ENCODE measurements around the gene RNF44. TPM values are rescaled to one million over a fixed set of nuclear protein-coding genes. Genes with fewer than 3 reads are reported as not detected.

Gene RNF44
- polyA plus RNA-seq (2011; rRNA removed) (4.0 and 4.5 TPM in 2 replicates), polyA minus RNA-seq (2011; rRNA and poly(A)+ RNA removed) (4.6 and 5.8 TPM in 2 replicates)

- TF ChIP-seq, protein P1, sequence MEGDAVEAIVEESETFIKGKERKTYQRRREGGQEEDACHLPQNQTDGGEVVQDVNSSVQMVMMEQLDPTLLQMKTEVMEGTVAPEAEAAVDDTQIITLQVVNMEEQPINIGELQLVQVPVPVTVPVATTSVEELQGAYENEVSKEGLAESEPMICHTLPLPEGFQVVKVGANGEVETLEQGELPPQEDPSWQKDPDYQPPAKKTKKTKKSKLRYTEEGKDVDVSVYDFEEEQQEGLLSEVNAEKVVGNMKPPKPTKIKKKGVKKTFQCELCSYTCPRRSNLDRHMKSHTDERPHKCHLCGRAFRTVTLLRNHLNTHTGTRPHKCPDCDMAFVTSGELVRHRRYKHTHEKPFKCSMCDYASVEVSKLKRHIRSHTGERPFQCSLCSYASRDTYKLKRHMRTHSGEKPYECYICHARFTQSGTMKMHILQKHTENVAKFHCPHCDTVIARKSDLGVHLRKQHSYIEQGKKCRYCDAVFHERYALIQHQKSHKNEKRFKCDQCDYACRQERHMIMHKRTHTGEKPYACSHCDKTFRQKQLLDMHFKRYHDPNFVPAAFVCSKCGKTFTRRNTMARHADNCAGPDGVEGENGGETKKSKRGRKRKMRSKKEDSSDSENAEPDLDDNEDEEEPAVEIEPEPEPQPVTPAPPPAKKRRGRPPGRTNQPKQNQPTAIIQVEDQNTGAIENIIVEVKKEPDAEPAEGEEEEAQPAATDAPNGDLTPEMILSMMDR (IDR thresholded peaks at IDR 0.05; ENCODE audit: low read depth, low read length) = no peak
- POLR2A ChIA-PET = interaction anchor here (0.6 to 2.3 kb wide), 17 partner anchors 10 to 1667 kb away, joined by 3 to 15 read pairs (median 4); partner anchors contain the start of genes CLTB, EIF4E1B, FAF2 and HNRNPAB
- H3K4me3 ChIP-seq (ENCODE audit: low read depth, low read length) = peak within 1 kb of the TSS; percentile 99
- no peaks in the 10 kb centered on the region for H3K27me3 ChIP-seq (ENCODE audit: control insufficient read depth, insufficient read depth, low read length)
- DNase-seq (ENCODE audit: low read depth, low spot score) = peak; percentile 94
- peak within 1 kb of the TSS; percentile 94 for H3K27ac ChIP-seq (ENCODE audit: low read depth, low read length)
- no peaks in the 10 kb centered on the region; the same call in 1 of the 2 replicates for H3K9me3 ChIP-seq (ENCODE audit: control insufficient read depth, insufficient read depth, low read length)
- CTCF ChIA-PET = interaction anchor here (0.6 to 7.3 kb wide), 6 partner anchors 36 to 431 kb away, joined by 3 to 41 read pairs (median 4); partner anchors contain the start of gene FAF2
These were observed at the start of gene RNF44 for GRCh38 chr5:176536902-176537553. RNF44 (minus strand) TSS chr5:176537402; CDS start chr5:176532472, 4,930 bp downstream.

DNA sequence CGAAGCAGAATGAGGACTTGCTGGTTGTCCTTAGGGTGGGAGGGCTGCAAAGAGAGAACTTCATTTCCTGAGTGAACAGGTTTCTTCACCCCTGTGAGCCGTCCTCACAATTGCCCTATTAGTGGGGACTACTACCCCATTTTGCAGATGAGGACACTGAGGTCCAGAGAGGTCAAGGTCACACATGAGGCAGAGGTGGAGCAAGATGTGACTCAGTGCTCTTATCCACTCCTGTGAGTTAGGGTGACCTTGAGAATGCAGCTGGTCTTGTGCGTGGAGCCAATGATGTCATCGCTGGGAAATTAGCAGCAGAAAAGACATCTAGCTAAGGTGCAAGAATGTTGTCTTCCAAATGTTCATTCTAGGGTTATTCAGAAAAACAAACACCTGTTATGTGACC is 45.9 kb upstream of the RNF44 start:
- Histone ChIP-seq H3K27me3 (ENCODE audit: control insufficient read depth, insufficient read depth, low read length) (no peaks in the 10 kb centered on the region), H3K4me3 (ENCODE audit: low read depth, low read length) (no peak overlapping the region), H3K9me3 (ENCODE audit: control insufficient read depth, insufficient read depth, low read length) (peaks cover 29% of the 10 kb centered on the region), H3K27ac (ENCODE audit: low read depth, low read length) (no peak overlapping the region)
- no peak for DNase-seq (ENCODE audit: low read depth, low spot score)
- CTCF ChIA-PET = interaction anchor here (1.4 kb wide), 1 partner anchor 9 kb away, joined by 4 read pairs; no protein-coding TSS in a partner anchor
- TF ChIP-seq, protein P1 (IDR thresholded peaks at IDR 0.05; ENCODE audit: low read depth, low read length) = no peak
- POLR2A ChIA-PET = no interaction called here

- TF ChIP-seq, protein P1 (IDR thresholded peaks at IDR 0.05; ENCODE audit: low read depth, low read length) = no peak
- no peaks in the 10 kb centered on the region for H3K27me3 ChIP-seq (ENCODE audit: control insufficient read depth, insufficient read depth, low read length)
- CTCF ChIA-PET = no interaction called here
- no peak overlapping the region for H3K4me3 ChIP-seq (ENCODE audit: low read depth, low read length)
- DNase-seq (ENCODE audit: low read depth, low spot score) = no peak
- H3K9me3 ChIP-seq (ENCODE audit: control insufficient read depth, insufficient read depth, low read length) = peaks cover 25% of the 10 kb centered on the region
- POLR2A ChIA-PET = no interaction called here
- no peak overlapping the region for H3K27ac ChIP-seq (ENCODE audit: low read depth, low read length)
These were observed 44.2 kb upstream of the RNF44 start for GRCh38 chr5:176581361-176581760.

DNA sequence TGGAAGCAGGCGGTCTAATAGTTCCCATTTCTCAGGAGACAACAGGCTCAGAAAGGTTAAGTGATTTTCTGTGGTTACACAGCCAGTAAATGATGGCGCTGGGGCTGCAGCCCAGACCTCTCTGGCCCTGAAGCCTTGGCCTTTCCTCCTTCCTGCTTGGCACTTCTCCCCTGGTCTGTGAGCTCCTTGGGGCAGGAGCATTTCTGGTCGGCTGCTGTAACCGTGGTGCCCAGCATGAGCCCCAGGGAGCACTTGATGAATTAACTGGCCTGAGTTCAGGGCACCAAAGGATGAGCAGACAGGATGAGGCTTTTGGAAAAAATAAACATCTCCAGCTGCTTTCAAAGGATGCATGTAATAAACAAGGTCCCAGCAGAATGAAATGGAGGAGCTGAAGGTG is 42.1 kb upstream of the RNF44 start:
- POLR2A ChIA-PET = interaction anchor here (0.6 kb wide), 1 partner anchor 34 kb away, joined by 3 read pairs; no protein-coding TSS in a partner anchor
- no peak for DNase-seq (ENCODE audit: low read depth, low spot score)
- Histone ChIP-seq H3K27ac (ENCODE audit: low read depth, low read length) (no peak overlapping the region), H3K27me3 (ENCODE audit: control insufficient read depth, insufficient read depth, low read length) (no peaks in the 10 kb centered on the region), H3K9me3 (ENCODE audit: control insufficient read depth, insufficient read depth, low read length) (peaks cover 5% of the 10 kb centered on the region), H3K4me3 (ENCODE audit: low read depth, low read length) (no peak overlapping the region)
- CTCF ChIA-PET = interaction anchor here (0.6 to 2.6 kb wide), 6 partner anchors 10 to 162 kb away, joined by 3 to 16 read pairs (median 5); no protein-coding TSS in a partner anchor
- TF ChIP-seq, protein P1 (IDR thresholded peaks at IDR 0.05; ENCODE audit: low read depth, low read length) = no peak

DNA sequence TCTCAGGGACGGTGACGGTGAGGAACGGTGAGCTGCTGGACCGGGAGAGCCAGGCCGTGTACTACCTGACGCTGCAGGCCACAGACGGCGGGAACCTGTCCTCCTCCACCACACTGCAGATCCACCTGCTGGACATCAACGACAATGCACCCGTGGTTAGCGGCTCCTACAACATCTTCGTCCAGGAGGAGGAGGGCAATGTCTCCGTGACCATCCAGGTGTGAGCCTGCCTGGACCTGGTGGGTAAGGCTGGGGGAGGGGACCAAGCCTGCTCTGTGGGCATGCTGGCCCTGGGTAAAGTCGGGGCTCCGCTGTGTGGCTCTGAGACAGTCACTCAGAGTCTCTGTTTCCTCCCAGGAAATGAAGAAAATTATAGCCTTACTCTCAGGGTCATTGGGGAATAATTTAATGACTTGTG is 41.2 kb upstream of the RNF44 start:
- ChIA-PET POLR2A (no interaction called here), CTCF (interaction anchor here (0.9 to 2.6 kb wide), 6 partner anchors 9 to 163 kb away, joined by 3 to 16 read pairs (median 4); no protein-coding TSS in a partner anchor)
- H3K27me3 ChIP-seq (ENCODE audit: control insufficient read depth, insufficient read depth, low read length) = no peaks in the 10 kb centered on the region
- no peak overlapping the region for H3K4me3 ChIP-seq (ENCODE audit: low read depth, low read length)
- TF ChIP-seq, protein P1 (IDR thresholded peaks at IDR 0.05; ENCODE audit: low read depth, low read length) = peak; percentile 54
- H3K9me3 ChIP-seq (ENCODE audit: control insufficient read depth, insufficient read depth, low read length) = no peaks in the 10 kb centered on the region; the same call in 1 of the 2 replicates
- H3K27ac ChIP-seq (ENCODE audit: low read depth, low read length) = no peak overlapping the region
- DNase-seq (ENCODE audit: low read depth, low spot score) = no peak

Measured in AG04450 (cell line).